GM19035 (cell line): Measurements from ENCODE around the gene ROPN1B.
"Not testable (repeated sequence)": the region's sequence is repeated elsewhere in the genome, so short reads cannot be mapped to it uniquely, and the experiment has no call there.

Experiments used
- ATAC-seq: cut with Tn5 transposase; IDR thresholded peaks from one replicate; pipeline ENCODE4 v1.9.1; 2021; ENCODE audit not compliant: unreplicated experiment

The ROPN1B gene

GRCh38 chr3:125957674-125958510 lies 11.1 kb upstream of the ROPN1B start:
- no peak for ATAC-seq

GRCh38 chr3:125958511-125959316 lies 10.3 kb upstream of the ROPN1B start:
- ATAC-seq: no peak

GRCh38 chr3:125959317-125960065 lies 9.5 kb upstream of the ROPN1B start:
- no peak for ATAC-seq

- ATAC-seq: no peak
Measured at GRCh38 chr3:125960066-125960424, 8.9 kb upstream of the ROPN1B start.

GRCh38 chr3:125960456-125961288 lies 8.3 kb upstream of the ROPN1B start:
- ATAC-seq: no peak

- no peak for ATAC-seq
Measured at GRCh38 chr3:125961289-125961589, 7.7 kb upstream of the ROPN1B start.

GRCh38 chr3:125963834-125964233 lies 5.1 kb upstream of the ROPN1B start:
- ATAC-seq: not testable (repeated sequence)

- no peak for ATAC-seq
Measured at GRCh38 chr3:125965505-125965904, 3.5 kb upstream of the ROPN1B start.

GRCh38 chr3:125967156-125967555 lies 1.8 kb upstream of the ROPN1B start:
- no peak for ATAC-seq

- ATAC-seq: not testable (repeated sequence)
Measured at GRCh38 chr3:125968121-125968520, 857 bp upstream of the ROPN1B start.

- not testable (repeated sequence) for ATAC-seq
Measured at GRCh38 chr3:125971997-125972944, 3.3 kb downstream of the ROPN1B start.

GRCh38 chr3:125975245-125976002 lies 6.4 kb downstream of the ROPN1B start:
- ATAC-seq: not testable (repeated sequence)

- ATAC-seq: not testable (repeated sequence)
Measured at GRCh38 chr3:125976003-125976390, 7.0 kb downstream of the ROPN1B start.

- ATAC-seq: not testable (repeated sequence)
Measured at GRCh38 chr3:125977104-125977503, 8.1 kb downstream of the ROPN1B start.

- not testable (repeated sequence) for ATAC-seq
Measured at GRCh38 chr3:125984951-125985350, 16.0 kb downstream of the ROPN1B start.

GRCh38 chr3:125990253-125990970 lies 21.4 kb downstream of the ROPN1B start:
- peak; percentile 90 for ATAC-seq

- not testable (repeated sequence) for ATAC-seq
Measured at GRCh38 chr3:125996751-125997150, 27.8 kb downstream of the ROPN1B start.

GRCh38 chr3:126002189-126002588 lies 33.2 kb downstream of the ROPN1B start:
- no peak for ATAC-seq
